Mammary epithelial cell (primary cell): ENCODE measurements around the gene SLC2A9.

Source experiments
- EZH2 ChIP-seq: IDR thresholded peaks from 2 replicates; pipeline ENCODE4 v1.6.1; 2012; ENCODE audit warnings: low read length, inconsistent platforms, borderline replicate concordance
- TF ChIP-seq, protein P1 (sequence below), 2 donors: IDR thresholded peaks in 1 of 2; conservative IDR thresholded peaks in 1 of 2; 2 replicates each; pipeline ENCODE4 v1.5.1; 2011 to 2012; ENCODE audit warnings: inconsistent platforms in 2 of 2, low read length in 2 of 2, mild to moderate bottlenecking in 2 of 2, control low read depth in 1 of 2, low read depth in 1 of 2; ENCODE audit not compliant: insufficient read depth in 1 of 2; ENCODE audit errors: extremely low read depth in 1 of 2

DNA sequence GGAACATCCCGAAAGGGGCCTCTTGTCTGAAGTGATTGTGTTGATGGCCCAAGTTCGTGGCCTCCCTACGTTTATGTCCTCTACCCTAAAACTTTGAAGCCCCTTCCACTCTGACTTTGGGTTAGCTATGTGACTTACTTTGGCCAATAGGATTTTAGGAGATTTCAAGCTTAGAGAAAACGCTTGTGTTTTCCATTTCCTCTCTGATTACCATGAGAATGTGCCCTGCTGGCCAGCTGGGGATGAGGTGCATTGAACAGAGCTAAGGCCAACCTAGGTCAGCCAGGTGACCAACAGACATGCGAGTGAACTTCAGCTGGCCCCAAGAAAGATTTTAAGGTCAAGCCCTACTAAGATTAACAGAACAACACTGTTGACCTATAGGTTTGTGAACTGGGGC, 82.4 kb downstream of the SLC2A9 start:
- TF ChIP-seq, protein P1, sequence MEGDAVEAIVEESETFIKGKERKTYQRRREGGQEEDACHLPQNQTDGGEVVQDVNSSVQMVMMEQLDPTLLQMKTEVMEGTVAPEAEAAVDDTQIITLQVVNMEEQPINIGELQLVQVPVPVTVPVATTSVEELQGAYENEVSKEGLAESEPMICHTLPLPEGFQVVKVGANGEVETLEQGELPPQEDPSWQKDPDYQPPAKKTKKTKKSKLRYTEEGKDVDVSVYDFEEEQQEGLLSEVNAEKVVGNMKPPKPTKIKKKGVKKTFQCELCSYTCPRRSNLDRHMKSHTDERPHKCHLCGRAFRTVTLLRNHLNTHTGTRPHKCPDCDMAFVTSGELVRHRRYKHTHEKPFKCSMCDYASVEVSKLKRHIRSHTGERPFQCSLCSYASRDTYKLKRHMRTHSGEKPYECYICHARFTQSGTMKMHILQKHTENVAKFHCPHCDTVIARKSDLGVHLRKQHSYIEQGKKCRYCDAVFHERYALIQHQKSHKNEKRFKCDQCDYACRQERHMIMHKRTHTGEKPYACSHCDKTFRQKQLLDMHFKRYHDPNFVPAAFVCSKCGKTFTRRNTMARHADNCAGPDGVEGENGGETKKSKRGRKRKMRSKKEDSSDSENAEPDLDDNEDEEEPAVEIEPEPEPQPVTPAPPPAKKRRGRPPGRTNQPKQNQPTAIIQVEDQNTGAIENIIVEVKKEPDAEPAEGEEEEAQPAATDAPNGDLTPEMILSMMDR (conservative IDR thresholded peaks at IDR 0.05 in 1 of 2, IDR thresholded peaks at IDR 0.05 in 1 of 2; ENCODE audit: extremely low read depth in 1 of 2, insufficient read depth in 1 of 2, low read depth in 1 of 2, low read length in 2 of 2): no peak
- TF ChIP-seq EZH2: no peak
